ENCODE measurements around the gene PMFBP1. TPM values are rescaled to one million over a fixed set of nuclear protein-coding genes. Genes with fewer than 3 reads are reported as not detected.

The PMFBP1 gene
- polyA plus RNA-seq, 1 donor (not counting 4 experiments of a cell fraction or from before 2014, with no cell fraction given) = 0.92 TPM

- FAIRE-seq (no peak), DNase-seq (ENCODE audit: low read depth, low spot score) (no peak)
- H3K9me1 ChIP-seq (ENCODE audit: control insufficient read depth, extremely low read depth, insufficient read depth, low read length) = no peaks in the 10 kb centered on the region
- no peaks in the 10 kb centered on the region for H3K9me3 ChIP-seq (ENCODE audit: control insufficient read depth, low read depth, low read length)
- H3K27me3 ChIP-seq (ENCODE audit: control insufficient read depth, extremely low read depth, insufficient read depth, low read length) = no peaks in the 10 kb centered on the region
- no peak overlapping the region for H3K4me2 ChIP-seq (ENCODE audit: control insufficient read depth, extremely low read depth, insufficient read depth, low read depth, low read length)
- H2AFZ ChIP-seq (ENCODE audit: control insufficient read depth, low read length) = no peak overlapping the region
- H3K79me2 ChIP-seq (ENCODE audit: control insufficient read depth, insufficient read depth, low read length) = no peaks in the 10 kb centered on the region
- H4K20me1 ChIP-seq (ENCODE audit: control insufficient read depth, extremely low read depth, insufficient read depth, low read length) = no peaks in the 10 kb centered on the region
- H3K9ac ChIP-seq (ENCODE audit: control insufficient read depth, extremely low read depth, insufficient read depth, low read length) = no peak overlapping the region
- dilution Hi-C loops (cut with MboI; ENCODE audit: extremely low pct_ligation_motif_present, low sequenced_read_pairs) = no loop called here
- no peaks in the 10 kb centered on the region for H3K36me3 ChIP-seq (ENCODE audit: control insufficient read depth in 2 of 2, extremely low read depth in 1 of 2, insufficient read depth in 2 of 2, low read length in 2 of 2)
- H3K4me1 ChIP-seq (ENCODE audit: control insufficient read depth, extremely low read depth, insufficient read depth, low read length) = no peaks in the 10 kb centered on the region
- H3K4me3 ChIP-seq (ENCODE audit: control insufficient read depth in 2 of 3, extremely low read depth in 1 of 3, insufficient read depth in 2 of 3, low read depth in 1 of 3, low read length in 3 of 3) = no peak overlapping the region
- H3K27ac ChIP-seq (ENCODE audit: control insufficient read depth, insufficient read depth, low read length) = no peak overlapping the region
- TF ChIP-seq EZH2 (IDR thresholded peaks at IDR 0.05; ENCODE audit: low read length) = no peak
- no peak for TF ChIP-seq CTCF (optimal IDR thresholded peaks at IDR 0.05 in 1 of 3, IDR thresholded peaks at IDR 0.05 in 1 of 3, conservative IDR thresholded peaks at IDR 0.05 in 1 of 3; ENCODE audit: extremely low read depth in 1 of 3, insufficient read depth in 2 of 3, low read length in 3 of 3)
These were observed 44.8 kb upstream of the PMFBP1 start for GRCh38 chr16:72216767-72217166.

- Histone ChIP-seq H3K4me2 (ENCODE audit: control insufficient read depth, extremely low read depth, insufficient read depth, low read depth, low read length) (no peak overlapping the region), H3K9me1 (ENCODE audit: control insufficient read depth, extremely low read depth, insufficient read depth, low read length) (no peaks in the 10 kb centered on the region), H2AFZ (ENCODE audit: control insufficient read depth, low read length) (no peak overlapping the region), H3K9me3 (ENCODE audit: control insufficient read depth, low read depth, low read length) (no peaks in the 10 kb centered on the region), H3K27ac (ENCODE audit: control insufficient read depth, insufficient read depth, low read length) (no peak overlapping the region), H3K4me3 (ENCODE audit: control insufficient read depth in 2 of 3, extremely low read depth in 1 of 3, insufficient read depth in 2 of 3, low read depth in 1 of 3, low read length in 3 of 3) (no peak overlapping the region), H3K4me1 (ENCODE audit: control insufficient read depth, extremely low read depth, insufficient read depth, low read length) (no peaks in the 10 kb centered on the region), H3K9ac (ENCODE audit: control insufficient read depth, extremely low read depth, insufficient read depth, low read length) (no peak overlapping the region), H4K20me1 (ENCODE audit: control insufficient read depth, extremely low read depth, insufficient read depth, low read length) (no peaks in the 10 kb centered on the region), H3K79me2 (ENCODE audit: control insufficient read depth, insufficient read depth, low read length) (no peaks in the 10 kb centered on the region), H3K27me3 (ENCODE audit: control insufficient read depth, extremely low read depth, insufficient read depth, low read length) (no peaks in the 10 kb centered on the region), H3K36me3 (ENCODE audit: control insufficient read depth in 2 of 2, extremely low read depth in 1 of 2, insufficient read depth in 2 of 2, low read length in 2 of 2) (no peaks in the 10 kb centered on the region)
- FAIRE-seq (no peak), DNase-seq (ENCODE audit: low read depth, low spot score) (no peak)
- TF ChIP-seq CTCF (optimal IDR thresholded peaks at IDR 0.05 in 1 of 3, IDR thresholded peaks at IDR 0.05 in 1 of 3, conservative IDR thresholded peaks at IDR 0.05 in 1 of 3; ENCODE audit: extremely low read depth in 1 of 3, insufficient read depth in 2 of 3, low read length in 3 of 3) (no peak), EZH2 (IDR thresholded peaks at IDR 0.05; ENCODE audit: low read length) (no peak)
- dilution Hi-C loops (cut with MboI; ENCODE audit: extremely low pct_ligation_motif_present, low sequenced_read_pairs) = no loop called here
These were observed 42.9 kb upstream of the PMFBP1 start for GRCh38 chr16:72214821-72215220.

Data from keratinocyte (primary cell).